HepG2 (cell line): ENCODE data around the gene C1QL2. TPM values are rescaled to one million over a fixed set of nuclear protein-coding genes. Genes with fewer than 3 reads are reported as not detected.

Experiments used
- ATAC-seq: fragments of 200-7000 bp; cut with Tn5 transposase; 3 replicates; pipeline ENCODE4 v1.9.1; 2020; ENCODE audit warnings: mild to moderate bottlenecking, moderate library complexity
- BruUV-seq: library from RNA; stranded (reverse); fragments of 400-500 nt; replicated peaks from 2 replicates; lab custom pipeline; 2021; lab: Mats Ljungman, UMichigan
- CTCF ChIA-PET: fragments of 300-600 bp; formaldehyde crosslinking; extraction: SDS; loops from one replicate; lab custom pipeline; 2021; ENCODE audit warnings: low total read pairs, inconsistent platforms, low intra/inter-chr PET ratio; lab: Yijun Ruan, JAX
- POLR2A ChIA-PET: fragments of 350-600 bp; sonication (Branson Sonifier 250); formaldehyde crosslinking; loops from one replicate; lab custom pipeline; 2020; ENCODE audit warnings: antibody characterized with exemption, inconsistent platforms; lab: Yijun Ruan, JAX
- DNase-seq: peaks from one replicate; pipeline ENCODE4 v3.0.0-alpha.2; 2015; ENCODE audit warnings: low spot score
- FAIRE-seq: peaks from 3 replicates; lab custom pipeline; 2011; peaks lifted over from hg19 to GRCh38; lab: Jason Lieb, UNC
- H2AFZ ChIP-seq: one replicate; pipeline ENCODE4 v1.6.1; 2011; ENCODE audit warnings: low read length, inconsistent platforms
- H3K27ac ChIP-seq: fragments of 300-600 bp; 3 replicates; pipeline ENCODE4 v1.8.0; 2011; ENCODE audit warnings: mixed run types, mild to moderate bottlenecking, mixed read lengths, low read length, inconsistent platforms; ENCODE audit not compliant: insufficient read depth; ENCODE audit errors: extremely low read length
- H3K27me3 ChIP-seq, 2 experiments: fragments of 200-600 bp in 1 of 2; 2 replicates in 1 of 2; 3 replicates in 1 of 2; pipeline versions ENCODE4 v1.6.0 to v1.8.0; 2011; ENCODE audit warnings: low read length in 2 of 2, mild to moderate bottlenecking in 2 of 2, moderate library complexity in 2 of 2, inconsistent platforms in 1 of 2; ENCODE audit not compliant: insufficient read depth in 2 of 2, control insufficient read depth in 1 of 2
- H3K36me3 ChIP-seq, 2 experiments: fragments of 200-600 bp in 1 of 2; replicated peaks in 1 of 2; 2 replicates in 1 of 2; 3 replicates in 1 of 2; pipeline versions ENCODE4 v1.5.1 to v1.8.0; 2011; ENCODE audit warnings: low read length in 2 of 2, inconsistent platforms in 1 of 2; ENCODE audit not compliant: insufficient read depth in 2 of 2, control insufficient read depth in 1 of 2
- H3K4me1 ChIP-seq: 2 replicates; pipeline ENCODE4 v1.5.1; 2012; ENCODE audit warnings: low read length, inconsistent platforms; ENCODE audit not compliant: insufficient read depth
- H3K4me2 ChIP-seq: 2 replicates; pipeline ENCODE4 v1.6.0; 2011; ENCODE audit warnings: low read depth, low read length, inconsistent platforms
- H3K4me3 ChIP-seq, 3 experiments: fragments of 200-600 bp in 1 of 3; sonication (generic), shearing (Covaris generic) in 1 of 3; replicated peaks in 1 of 3; 2 replicates each; pipeline ENCODE4 v1.5.1; 2011 to 2016; ENCODE audit warnings: low read length in 3 of 3, inconsistent platforms in 2 of 3, low read depth in 2 of 3, mild to moderate bottlenecking in 2 of 3, control low read depth in 1 of 3, mixed read lengths in 1 of 3; ENCODE audit not compliant: insufficient read depth in 1 of 3
- H3K79me2 ChIP-seq: one replicate; pipeline ENCODE4 v1.6.1; 2011; ENCODE audit warnings: low read length, inconsistent platforms; ENCODE audit not compliant: insufficient read depth
- H3K9ac ChIP-seq: 2 replicates; pipeline ENCODE4 v1.6.0; 2011; ENCODE audit warnings: mild to moderate bottlenecking, low read depth, low read length, inconsistent platforms; ENCODE audit not compliant: insufficient read depth
- H3K9me3 ChIP-seq: 2 replicates; pipeline ENCODE4 v1.5.1; 2012; ENCODE audit warnings: mild to moderate bottlenecking, low read length
- H4K20me1 ChIP-seq: 2 replicates; pipeline ENCODE4 v1.6.0; 2011; ENCODE audit warnings: inconsistent platforms, mild to moderate bottlenecking, low read length, moderate library complexity; ENCODE audit not compliant: insufficient read depth
- EED ChIP-seq: sonication (generic); formaldehyde crosslinking; IDR thresholded peaks from 2 replicates; pipeline ENCODE4 v1.5.0; 2020; ENCODE audit warnings: mild to moderate bottlenecking, missing genetic modification reagents
- SKIL ChIP-seq: sonication (generic); formaldehyde crosslinking; IDR thresholded peaks from 2 replicates; pipeline ENCODE4 v1.8.0; 2022; ENCODE audit warnings: missing genetic modification reagents, mild to moderate bottlenecking, moderate library complexity, borderline replicate concordance
- ZBTB25 ChIP-seq: IDR thresholded peaks from 2 replicates; pipeline ENCODE4 v1.6.1; 2018; ENCODE audit warnings: missing genetic modification reagents
- WGBS: methylation state at CpG from one replicate; pipeline ENCODE4 v1.1.6; 2017; ENCODE audit warnings: low lambda C conversion rate; 5-methylcytosine and 5-hydroxymethylcytosine counted together
- in situ Hi-C: cut with HindIII; loops from 2 replicates; pipeline ENCODE4 v1.10.0; 2017; ENCODE audit warnings: low pct_unique_long_range_greater_than_20kb; ENCODE audit not compliant: extremely low pct_ligation_motif_present
- intact Hi-C: fragments of 100-400 bp; cut with micrococcal nuclease; formaldehyde crosslinking; loops from one replicate; pipeline ENCODE4 v1.10.0; 2022; ENCODE audit not compliant: unreplicated experiment
- polyA plus RNA-seq, 8 experiments: library from polyadenylated mRNA; depleted of rRNA in 3 of 8; stranded (reverse) in 7 of 8; unstranded in 1 of 8; fragments of >200 nt; fragmentation: Illumina TruSeq in 4 of 8; extraction: Trizol in 4 of 8; gene quantifications; 2 replicates each; pipeline versions ENCODE4 v1.2.1 to v1.2.3, GENCODE V29; 2011 to 2016; ENCODE audit warnings: low read depth in 4 of 8, missing spikeins in 1 of 8, mixed read lengths in 1 of 8; ENCODE audit not compliant: insufficient read depth in 1 of 8
- total RNA-seq, 5 experiments: library from RNA; depleted of rRNA; stranded (reverse); fragments of >200 nt; fragmentation: Illumina TruSeq; extraction: Trizol; gene quantifications; 2 replicates each; pipeline ENCODE4 v1.2.3, GENCODE V29; 2016; ENCODE audit warnings: low read depth in 1 of 5

The C1QL2 gene
- total and polyA plus RNA-seq, 2 of the 13 experiments (the other 11 are each of a cell fraction or from before 2014, with no cell fraction given) = not detected

- H4K20me1 ChIP-seq = no peaks in the 10 kb centered on the region
- FAIRE-seq = no peak
- WGBS = 58% methylated on average over 7 of the region's 7 CpGs
- H2AFZ ChIP-seq = no peak overlapping the region
- TF ChIP-seq EED (CRISPR knock-in tag) (0 out of 2 replicates have a peak, but pooled peaks have one; percentile 34), ZBTB25 (no peak), SKIL (CRISPR knock-in tag) (no peak)
- H3K9ac ChIP-seq = no peak overlapping the region
- POLR2A ChIA-PET = interaction anchor here (0.9 kb wide), 1 partner anchor 27 kb away, joined by 6 read pairs; the partner anchor contains the start of gene STEAP3
- in situ Hi-C loops = no loop called here
- ATAC-seq = no peak
- H3K9me3 ChIP-seq = no peaks in the 10 kb centered on the region
- H3K4me1 ChIP-seq = peaks cover 29% of the 10 kb centered on the region
- no TSS peak for BruUV-seq
- peaks cover 0 to 3% of the 10 kb centered on the region in 2 experiments; a peak in 1 of 5 replicates for H3K27me3 ChIP-seq
- H3K4me2 ChIP-seq = no peak overlapping the region
- CTCF ChIA-PET = no interaction called here
- H3K27ac ChIP-seq = no peak overlapping the region
- intact Hi-C loops = no loop called here
- H3K79me2 ChIP-seq = no peaks in the 10 kb centered on the region
- no peak for DNase-seq
- H3K36me3 ChIP-seq = no peaks in the 10 kb centered on the region
- H3K4me3 ChIP-seq = no peak overlapping the region
These were observed 38.0 kb upstream of the C1QL2 start for GRCh38 chr2:119196301-119197125.
